HepG2 (cell line): Measurements from ENCODE around the gene YIPF4. TPM values are rescaled to one million over a fixed set of nuclear protein-coding genes. Genes with fewer than 3 reads are reported as not detected.

Experiments
- BRCA1 ChIP-seq: sonication (generic); formaldehyde crosslinking; IDR thresholded peaks from 2 replicates; pipeline ENCODE4 v1.4.0; 2020; ENCODE audit warnings: missing genetic modification reagents
- GATAD1 ChIP-seq: IDR thresholded peaks from 2 replicates; pipeline ENCODE4 v1.6.1; 2016; ENCODE audit warnings: missing genetic modification reagents, missing compliant biosample characterization
- GMEB2 ChIP-seq: IDR thresholded peaks from 2 replicates; pipeline ENCODE4 v1.6.1; 2016; ENCODE audit warnings: missing biosample characterization, missing genetic modification reagents, low read depth
- JUNB ChIP-seq: sonication (generic); formaldehyde crosslinking; IDR thresholded peaks from 2 replicates; pipeline ENCODE4 v1.8.0; 2022; ENCODE audit warnings: missing genetic modification reagents, mild to moderate bottlenecking, borderline replicate concordance
- KLF12 ChIP-seq: sonication (generic); formaldehyde crosslinking; IDR thresholded peaks from 2 replicates; pipeline ENCODE4 v1.4.0; 2020; ENCODE audit warnings: missing genetic modification reagents, borderline replicate concordance
- PBX2 ChIP-seq: IDR thresholded peaks from 2 replicates; pipeline ENCODE4 v1.6.1; 2016; ENCODE audit warnings: control low read depth
- TCF12 ChIP-seq, 2 experiments: fragments of 450-650 bp in 1 of 2; sonication (generic) in 1 of 2; formaldehyde crosslinking in 1 of 2; IDR thresholded peaks; 2 replicates each; pipeline versions ENCODE4 v1.6.1 to v1.8.0; 2017 to 2022; ENCODE audit warnings: antibody characterized with exemption in 1 of 2, mild to moderate bottlenecking in 1 of 2, missing genetic modification reagents in 1 of 2, moderate library complexity in 1 of 2
- TMF1 ChIP-seq: sonication (generic); formaldehyde crosslinking; IDR thresholded peaks from 2 replicates; pipeline ENCODE4 v1.8.1; 2022; ENCODE audit warnings: low read depth, missing genetic modification reagents
- ZEB1 ChIP-seq: IDR thresholded peaks from 2 replicates; pipeline ENCODE4 v1.6.1; 2012; ENCODE audit warnings: mild to moderate bottlenecking, low read depth, inconsistent platforms; ENCODE audit not compliant: insufficient replicate concordance
- ZFX ChIP-seq: sonication (generic); formaldehyde crosslinking; IDR thresholded peaks from 2 replicates; pipeline ENCODE4 v1.4.0; 2020; ENCODE audit warnings: mild to moderate bottlenecking, low read depth, missing genetic modification reagents, moderate library complexity
- ZNF207 ChIP-seq: fragments of 450-650 bp; IDR thresholded peaks from 2 replicates; pipeline ENCODE4 v1.6.1; 2016; ENCODE audit warnings: antibody characterized with exemption, borderline replicate concordance
- ZNF232 ChIP-seq: sonication (generic); formaldehyde crosslinking; IDR thresholded peaks from 2 replicates; pipeline ENCODE4 v1.4.0; 2020; ENCODE audit warnings: missing genetic modification reagents, borderline replicate concordance
- ZNF235 ChIP-seq: sonication (generic); formaldehyde crosslinking; IDR thresholded peaks from 2 replicates; pipeline ENCODE4 v1.8.1; 2023; ENCODE audit warnings: mild to moderate bottlenecking, missing genetic modification reagents, borderline replicate concordance
- ZNF281 ChIP-seq: sonication (generic); formaldehyde crosslinking; IDR thresholded peaks from 2 replicates; pipeline ENCODE4 v1.4.0; 2020; ENCODE audit warnings: missing genetic modification reagents, borderline replicate concordance
- ZNF30 ChIP-seq: sonication (generic); formaldehyde crosslinking; IDR thresholded peaks from 2 replicates; pipeline ENCODE4 v1.5.0; 2020; ENCODE audit warnings: mild to moderate bottlenecking, missing genetic modification reagents
- ZNF569 ChIP-seq: sonication (generic); formaldehyde crosslinking; IDR thresholded peaks from 2 replicates; pipeline ENCODE4 v1.5.0; 2020; ENCODE audit warnings: mild to moderate bottlenecking, missing genetic modification reagents, moderate library complexity, borderline replicate concordance
- ZNF597 ChIP-seq: sonication (generic); formaldehyde crosslinking; IDR thresholded peaks from 2 replicates; pipeline ENCODE4 v1.5.0; 2020; ENCODE audit warnings: missing genetic modification reagents
- ZNF720 ChIP-seq: sonication (generic); formaldehyde crosslinking; IDR thresholded peaks from 2 replicates; pipeline ENCODE4 v1.4.0; 2020; ENCODE audit warnings: missing genetic modification reagents
- polyA plus RNA-seq, 8 experiments: library from polyadenylated mRNA; depleted of rRNA in 3 of 8; stranded (reverse) in 7 of 8; unstranded in 1 of 8; fragments of >200 nt; fragmentation: Illumina TruSeq in 4 of 8; extraction: Trizol in 4 of 8; gene quantifications; 2 replicates each; pipeline versions ENCODE4 v1.2.1 to v1.2.3, GENCODE V29; 2011 to 2016; ENCODE audit warnings: low read depth in 4 of 8, missing spikeins in 1 of 8, mixed read lengths in 1 of 8; ENCODE audit not compliant: insufficient read depth in 1 of 8
- total RNA-seq, 5 experiments: library from RNA; depleted of rRNA; stranded (reverse); fragments of >200 nt; fragmentation: Illumina TruSeq; extraction: Trizol; gene quantifications; 2 replicates each; pipeline ENCODE4 v1.2.3, GENCODE V29; 2016; ENCODE audit warnings: low read depth in 1 of 5
- TF ChIP-seq, protein P1 (sequence below): sonication (generic); formaldehyde crosslinking; IDR thresholded peaks from 2 replicates; pipeline ENCODE4 v1.5.0; 2020; ENCODE audit warnings: missing genetic modification reagents, mild to moderate bottlenecking, borderline replicate concordance
- TF ChIP-seq, protein P2 (sequence below): sonication (generic); formaldehyde crosslinking; IDR thresholded peaks from 2 replicates; pipeline ENCODE4 v1.5.0; 2020; ENCODE audit warnings: mild to moderate bottlenecking, missing genetic modification reagents

The YIPF4 gene
- total and polyA plus RNA-seq, 2 of the 13 experiments (the other 11 are each of a cell fraction or from before 2014, with no cell fraction given) = 19.0 to 43.9 TPM

DNA sequence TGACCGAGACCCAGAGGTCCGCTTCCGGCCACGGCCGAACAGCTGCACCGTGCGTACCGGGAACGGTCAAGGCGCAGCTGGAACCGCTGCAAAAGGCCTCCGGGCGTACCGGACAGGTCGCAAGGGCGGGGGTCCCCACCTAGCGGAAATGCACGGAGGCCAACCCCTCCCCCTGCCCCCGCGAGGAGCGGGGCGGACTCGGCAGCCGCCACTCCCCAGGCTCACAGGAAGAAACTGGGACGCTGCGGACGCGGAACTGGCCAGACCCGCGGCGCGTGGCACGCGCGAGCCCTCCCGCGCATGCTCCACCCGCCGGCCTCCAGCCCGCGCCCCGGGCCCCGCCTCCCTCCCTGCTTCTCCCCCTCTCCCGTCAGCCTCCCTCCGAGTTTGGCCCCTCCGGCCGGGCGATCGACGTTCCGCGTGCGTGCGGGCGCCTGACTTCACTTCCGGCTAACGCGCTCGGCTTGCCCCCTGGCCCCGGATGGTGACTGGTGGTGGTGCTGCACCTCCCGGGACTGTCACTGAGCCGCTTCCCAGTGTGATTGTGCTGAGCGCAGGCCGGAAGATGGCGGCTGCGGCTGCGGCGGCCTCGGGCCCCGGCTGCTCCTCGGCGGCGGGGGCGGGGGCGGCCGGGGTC, 79.1 kb downstream of the YIPF4 start, which contains the start of gene BIRC6 (continued):
- peak; percentile 90 for TF ChIP-seq ZNF281 (CRISPR knock-in tag)
- TF ChIP-seq, protein P1, sequence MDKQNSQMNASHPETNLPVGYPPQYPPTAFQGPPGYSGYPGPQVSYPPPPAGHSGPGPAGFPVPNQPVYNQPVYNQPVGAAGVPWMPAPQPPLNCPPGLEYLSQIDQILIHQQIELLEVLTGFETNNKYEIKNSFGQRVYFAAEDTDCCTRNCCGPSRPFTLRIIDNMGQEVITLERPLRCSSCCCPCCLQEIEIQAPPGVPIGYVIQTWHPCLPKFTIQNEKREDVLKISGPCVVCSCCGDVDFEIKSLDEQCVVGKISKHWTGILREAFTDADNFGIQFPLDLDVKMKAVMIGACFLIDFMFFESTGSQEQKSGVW (CRISPR knock-in tag) = no peak
- peak; percentile 23; the same call in 1 of the 2 replicates for TF ChIP-seq ZNF720 (CRISPR knock-in tag)
- peak; percentile 89 for TF ChIP-seq GATAD1 (CRISPR knock-in tag)
- TF ChIP-seq ZNF232 = peak; percentile 87
- peak; percentile 95 for TF ChIP-seq ZNF569
- TF ChIP-seq, protein P2, sequence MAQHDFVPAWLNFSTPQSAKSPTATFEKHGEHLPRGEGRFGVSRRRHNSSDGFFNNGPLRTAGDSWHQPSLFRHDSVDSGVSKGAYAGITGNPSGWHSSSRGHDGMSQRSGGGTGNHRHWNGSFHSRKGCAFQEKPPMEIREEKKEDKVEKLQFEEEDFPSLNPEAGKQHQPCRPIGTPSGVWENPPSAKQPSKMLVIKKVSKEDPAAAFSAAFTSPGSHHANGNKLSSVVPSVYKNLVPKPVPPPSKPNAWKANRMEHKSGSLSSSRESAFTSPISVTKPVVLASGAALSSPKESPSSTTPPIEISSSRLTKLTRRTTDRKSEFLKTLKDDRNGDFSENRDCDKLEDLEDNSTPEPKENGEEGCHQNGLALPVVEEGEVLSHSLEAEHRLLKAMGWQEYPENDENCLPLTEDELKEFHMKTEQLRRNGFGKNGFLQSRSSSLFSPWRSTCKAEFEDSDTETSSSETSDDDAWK (CRISPR knock-in tag) = no peak
- peak; percentile 70 for TF ChIP-seq KLF12 (CRISPR knock-in tag)
- TF ChIP-seq BRCA1 (CRISPR knock-in tag) = peak; percentile 80; the same call in 1 of the 2 replicates
- TF ChIP-seq TCF12 (IDR thresholded peaks at IDR 0.05) = no peak
- TF ChIP-seq TCF12 (CRISPR knock-in tag; IDR thresholded peaks at IDR 0.05) = peak; percentile 94
- no peak for TF ChIP-seq ZNF207
- TF ChIP-seq GMEB2 (CRISPR knock-in tag) = peak; percentile 97
- TF ChIP-seq JUNB (CRISPR knock-in tag) = peak; percentile 72; the same call in 1 of the 2 replicates
- TF ChIP-seq PBX2 (CRISPR knock-in tag) = no peak
- peak; percentile 98 for TF ChIP-seq ZFX (CRISPR knock-in tag)
- TF ChIP-seq ZNF235 (CRISPR knock-in tag) = peak; percentile 96
- TF ChIP-seq ZEB1 = peak; percentile 76
- no peak for TF ChIP-seq ZNF30 (CRISPR knock-in tag)
- peak; percentile 78 for TF ChIP-seq TMF1
- TF ChIP-seq ZNF597 (CRISPR knock-in tag) = no peak
